Kidney (tissue), 14 donors: ENCODE results near the gene ACADVL. TPM values are rescaled to one million over a fixed set of nuclear protein-coding genes. Genes with fewer than 3 reads are reported as not detected.

ENCODE experiments used
- DNase-seq, 5 donors: peaks; one replicate each; pipeline ENCODE4 v3.0.0-alpha.2; 2013 to 2020
- FAIRE-seq: peaks from 2 replicates; lab custom pipeline; 2012; peaks lifted over from hg19 to GRCh38; lab: Jason Lieb, UNC
- H3K27ac ChIP-seq, 2 donors: one replicate each; pipeline ENCODE4 v1.7.0; 2013; ENCODE audit warnings: low read depth in 2 of 2, low read length in 2 of 2, inconsistent platforms in 1 of 2
- H3K27me3 ChIP-seq: one replicate; pipeline ENCODE4 v1.7.1; 2013; ENCODE audit warnings: low read length, inconsistent platforms; ENCODE audit not compliant: control insufficient read depth, insufficient read depth
- H3K36me3 ChIP-seq, 3 donors: one replicate each; pipeline versions ENCODE4 v1.7.0 to v1.7.1; 2013; ENCODE audit warnings: low read length in 3 of 3, control low read depth in 1 of 3, inconsistent platforms in 1 of 3; ENCODE audit not compliant: insufficient read depth in 3 of 3, control insufficient read depth in 2 of 3
- H3K4me1 ChIP-seq, 3 donors: one replicate each; pipeline versions ENCODE4 v1.7.0 to v1.7.1; 2013; ENCODE audit warnings: low read length in 3 of 3, inconsistent platforms in 1 of 3, low read depth in 1 of 3; ENCODE audit not compliant: control insufficient read depth in 2 of 3, insufficient read depth in 2 of 3
- H3K4me3 ChIP-seq, 3 donors: one replicate each; pipeline versions ENCODE4 v1.7.0 to v1.8.1; 2013; ENCODE audit warnings: low read length in 3 of 3, control low read depth in 1 of 3, inconsistent platforms in 1 of 3
- H3K9ac ChIP-seq, 3 donors: one replicate each; pipeline versions ENCODE4 v1.7.0 to v1.7.1; 2013; ENCODE audit warnings: low read length in 3 of 3, control low read depth in 1 of 3, inconsistent platforms in 1 of 3
- H3K9me3 ChIP-seq, 3 donors: one replicate each; pipeline versions ENCODE4 v1.7.0 to v1.7.1; 2013; ENCODE audit warnings: low read length in 3 of 3, control low read depth in 1 of 3, inconsistent platforms in 1 of 3; ENCODE audit not compliant: control insufficient read depth in 2 of 3, insufficient read depth in 1 of 3
- intact Hi-C: fragments of 100-400 bp; cut with DNase I; formaldehyde crosslinking; loops from one replicate; pipeline ENCODE4 v1.11.1; 2022
- polyA plus RNA-seq: library from polyadenylated mRNA; stranded (reverse); fragments of 350-450 nt; fragmentation: Illumina TruSeq; extraction: RNeasy Lipid Tissue Mini Kit (QIAGEN cat#74804); gene quantifications from one replicate; pipeline ENCODE4 v1.2.3, GENCODE V29; 2014; ENCODE audit warnings: low read depth, low replicate concordance; ENCODE audit not compliant: insufficient read depth
- total RNA-seq: library from RNA; stranded (reverse); fragmentation: NEBNext Ultra II Directional; extraction: Animal tissue kit (Norgen Biotek cat#: 25700); gene quantifications from one replicate; pipeline ENCODE4 v1.2.1, GENCODE V29; 2021
- TF ChIP-seq, protein P1 (sequence below): IDR thresholded peaks from 3 replicates; pipeline ENCODE4 v1.5.1; 2012; ENCODE audit warnings: mild to moderate bottlenecking, moderate library complexity, borderline replicate concordance; ENCODE audit not compliant: insufficient read depth; ENCODE audit errors: extremely low read depth
- donor health status: control.
- donor health status: control.
- donor health status: control.
- donor health status: control.
- donor health status: control.
- donor health status: DM: yes; HTN: yes; CAD: no.
- donor health status: Normal renal cell carcinoma (clear cell type).

Gene ACADVL
- total and polyA plus RNA-seq, 2 donors from 2014 or later = 689 to 1,202 TPM

DNA sequence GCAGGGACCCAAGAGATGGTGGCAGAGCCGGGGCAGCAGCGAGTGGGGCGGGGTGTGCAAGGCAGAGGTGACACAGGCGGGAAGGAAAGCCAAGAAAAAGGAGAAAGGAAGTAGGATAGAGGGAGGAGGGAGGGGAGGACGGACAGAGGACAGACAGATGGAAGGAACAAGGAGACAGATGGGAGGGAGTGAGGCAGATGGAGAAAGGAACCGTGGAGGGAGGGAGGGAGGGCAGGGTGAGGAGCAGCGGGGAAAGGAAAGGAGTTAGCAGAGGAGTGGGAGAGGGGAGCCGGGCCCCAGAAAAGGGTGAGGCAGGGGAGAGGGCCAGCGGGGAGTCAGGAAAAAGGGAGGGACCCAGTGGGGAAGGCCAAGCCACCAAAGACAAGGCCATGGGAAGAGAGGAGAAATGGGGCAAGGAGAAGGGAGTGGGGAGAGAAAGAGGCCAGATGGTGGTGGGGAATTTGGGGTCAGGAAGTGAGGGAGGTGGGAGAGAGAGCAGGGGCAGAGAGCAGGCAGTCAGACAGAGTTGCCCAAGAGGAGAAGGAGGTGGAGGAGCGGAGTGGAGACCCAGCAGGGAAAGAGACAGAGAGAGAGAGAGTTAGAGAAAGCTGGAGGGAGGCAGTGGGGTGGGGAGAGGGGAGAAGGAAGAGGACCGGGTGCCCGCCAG lies 27.3 kb upstream of the ACADVL start:
- intact Hi-C loops = no loop called here
- Histone ChIP-seq H3K36me3 (peaks cover 0 to 12% (median 0%) of the 10 kb centered on the region in 3 donors), H3K9ac (no peak overlapping the region), H3K4me3 (no peak overlapping the region), H3K27me3 (no peaks in the 10 kb centered on the region), H3K27ac (no peak overlapping the region), H3K9me3 (no peaks in the 10 kb centered on the region), H3K4me1 (no peaks in the 10 kb centered on the region)
- no peak for DNase-seq
- no peak for FAIRE-seq
- TF ChIP-seq, protein P1, sequence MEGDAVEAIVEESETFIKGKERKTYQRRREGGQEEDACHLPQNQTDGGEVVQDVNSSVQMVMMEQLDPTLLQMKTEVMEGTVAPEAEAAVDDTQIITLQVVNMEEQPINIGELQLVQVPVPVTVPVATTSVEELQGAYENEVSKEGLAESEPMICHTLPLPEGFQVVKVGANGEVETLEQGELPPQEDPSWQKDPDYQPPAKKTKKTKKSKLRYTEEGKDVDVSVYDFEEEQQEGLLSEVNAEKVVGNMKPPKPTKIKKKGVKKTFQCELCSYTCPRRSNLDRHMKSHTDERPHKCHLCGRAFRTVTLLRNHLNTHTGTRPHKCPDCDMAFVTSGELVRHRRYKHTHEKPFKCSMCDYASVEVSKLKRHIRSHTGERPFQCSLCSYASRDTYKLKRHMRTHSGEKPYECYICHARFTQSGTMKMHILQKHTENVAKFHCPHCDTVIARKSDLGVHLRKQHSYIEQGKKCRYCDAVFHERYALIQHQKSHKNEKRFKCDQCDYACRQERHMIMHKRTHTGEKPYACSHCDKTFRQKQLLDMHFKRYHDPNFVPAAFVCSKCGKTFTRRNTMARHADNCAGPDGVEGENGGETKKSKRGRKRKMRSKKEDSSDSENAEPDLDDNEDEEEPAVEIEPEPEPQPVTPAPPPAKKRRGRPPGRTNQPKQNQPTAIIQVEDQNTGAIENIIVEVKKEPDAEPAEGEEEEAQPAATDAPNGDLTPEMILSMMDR = no peak

DNA sequence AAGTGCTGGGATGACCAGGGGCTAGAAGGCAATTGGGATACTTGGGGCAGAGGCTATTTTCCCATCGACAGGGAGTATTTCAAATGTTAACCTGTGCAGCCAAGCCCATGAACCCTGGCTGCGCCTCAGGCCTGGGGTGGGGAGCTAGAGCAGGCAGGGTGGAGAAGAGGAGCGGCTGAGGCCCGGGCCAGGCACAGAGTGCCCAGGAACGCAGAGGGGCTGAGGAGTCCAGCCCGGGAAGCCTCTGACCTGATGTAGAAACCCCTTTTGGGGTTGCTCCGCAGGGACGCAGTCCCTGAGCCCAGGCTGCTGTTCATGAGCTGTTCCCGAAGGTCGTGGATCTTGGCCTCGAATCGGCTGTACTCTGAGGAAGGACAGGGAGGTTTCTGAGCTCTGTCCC lies 23.8 kb upstream of the ACADVL start:
- FAIRE-seq (no peak), DNase-seq (no peak)
- Histone ChIP-seq H3K36me3 (peaks cover 0 to 12% (median 0%) of the 10 kb centered on the region in 3 donors), H3K9me3 (no peaks in the 10 kb centered on the region), H3K27ac (no peak overlapping the region), H3K9ac (no peak overlapping the region), H3K27me3 (no peaks in the 10 kb centered on the region), H3K4me3 (no peak overlapping the region), H3K4me1 (no peaks in the 10 kb centered on the region)
- TF ChIP-seq, protein P1 = no peak
- intact Hi-C loops = no loop called here

DNA sequence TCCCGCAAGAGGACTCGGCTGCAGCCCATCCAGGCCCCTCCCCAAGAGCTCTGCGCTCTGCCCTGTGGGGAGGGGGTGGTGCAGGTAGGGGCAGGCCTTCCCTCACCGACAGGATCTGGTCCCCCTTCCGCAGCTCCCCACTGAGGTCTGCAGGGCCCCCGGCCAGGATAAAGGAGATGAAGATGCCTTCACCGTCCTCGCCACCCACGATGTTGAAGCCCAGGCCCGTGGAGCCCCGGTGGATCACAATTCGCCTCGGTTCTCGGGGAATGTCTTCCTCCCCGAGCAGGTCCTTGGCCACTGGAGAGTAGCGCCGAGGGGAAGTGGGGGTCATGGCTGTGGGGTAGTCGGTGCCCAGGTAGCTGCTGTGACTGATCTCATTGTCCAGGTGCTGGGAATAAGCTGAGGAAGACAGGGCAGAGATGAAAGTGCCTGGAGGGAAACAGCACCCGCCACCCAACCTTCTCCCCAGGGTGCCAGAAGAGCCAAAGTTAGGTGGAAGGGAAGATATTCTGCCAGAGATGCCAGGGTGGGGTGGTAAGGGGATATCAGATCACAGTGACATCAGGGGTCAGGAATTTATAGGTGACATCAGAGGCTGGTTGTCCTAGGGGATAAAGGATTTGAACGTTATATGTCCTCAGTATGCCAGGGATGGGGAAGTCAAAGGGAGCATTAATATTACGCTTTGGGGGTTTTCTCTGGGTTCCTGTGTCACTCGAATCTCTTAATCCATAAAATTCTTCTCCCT lies 22.9 kb upstream of the ACADVL start:
- H3K36me3 ChIP-seq = peaks cover 0 to 12% (median 0%) of the 10 kb centered on the region in 3 donors
- intact Hi-C loops = no loop called here
- FAIRE-seq = no peak

More for the DNA sequence above, 22.9 kb upstream of the ACADVL start:
- Histone ChIP-seq H3K27ac (no peak overlapping the region), H3K4me1 (no peaks in the 10 kb centered on the region), H3K9ac (no peak overlapping the region), H3K27me3 (no peaks in the 10 kb centered on the region), H3K4me3 (no peak overlapping the region), H3K9me3 (no peaks in the 10 kb centered on the region)
- DNase-seq = no peak
- TF ChIP-seq, protein P1 = no peak
